HG03175 (cell line): ENCODE results near the gene UGT1A9.

Source experiments
- ATAC-seq: cut with Tn5 transposase; IDR thresholded peaks from one replicate; pipeline ENCODE4 v1.9.1; 2021; ENCODE audit warnings: mild to moderate bottlenecking, moderate library complexity; ENCODE audit not compliant: unreplicated experiment

Gene UGT1A9

GRCh38 chr2:233758141-233758540 is 86.4 kb downstream of the UGT1A9 start:
- ATAC-seq, result no peak

GRCh38 chr2:233758849-233759248 is 87.2 kb downstream of the UGT1A9 start:
- no peak for ATAC-seq

GRCh38 chr2:233760043-233760442 is 88.3 kb downstream of the UGT1A9 start, which contains the start of gene UGT1A1:
Gene UGT1A1, plus strand, starts transcription at chr2:233760270. Its CDS starts 18 bp downstream, at chr2:233760288.
- ATAC-seq, result no peak

- ATAC-seq, result no peak
Observed at GRCh38 chr2:233761040-233761769, 89.5 kb downstream of the UGT1A9 start.

GRCh38 chr2:233764264-233764663 is 92.6 kb downstream of the UGT1A9 start:
- no peak for ATAC-seq

GRCh38 chr2:233764761-233765160 is 93.1 kb downstream of the UGT1A9 start:
- ATAC-seq, result no peak

GRCh38 chr2:233766416-233766815 is 94.7 kb downstream of the UGT1A9 start:
- no peak for ATAC-seq

- ATAC-seq, result no peak
Observed at GRCh38 chr2:233768076-233768475, 96.4 kb downstream of the UGT1A9 start.

GRCh38 chr2:233769260-233769659 is 97.6 kb downstream of the UGT1A9 start:
- ATAC-seq, result no peak

- ATAC-seq, result no peak
Observed at GRCh38 chr2:233772153-233772552, 100.5 kb downstream of the UGT1A9 start.

GRCh38 chr2:233772583-233772982 is 100.9 kb downstream of the UGT1A9 start:
- ATAC-seq, result no peak

- ATAC-seq, result no peak
Observed at GRCh38 chr2:233773854-233774253, 102.2 kb downstream of the UGT1A9 start.

GRCh38 chr2:233775414-233775813 is 103.7 kb downstream of the UGT1A9 start:
- ATAC-seq, result no peak

- ATAC-seq, result no peak
Observed at GRCh38 chr2:233778030-233778429, 106.3 kb downstream of the UGT1A9 start, which contains the start of gene MROH2A. Gene MROH2A, plus strand, starts transcription at chr2:233778330. Its CDS starts 1,029 bp downstream, at chr2:233779359.

GRCh38 chr2:233779722-233780121 is 108.0 kb downstream of the UGT1A9 start:
- no peak for ATAC-seq

- ATAC-seq, result no peak
Observed at GRCh38 chr2:233780771-233781170, 109.1 kb downstream of the UGT1A9 start.

GRCh38 chr2:233789554-233789953 is 117.9 kb downstream of the UGT1A9 start:
- no peak for ATAC-seq

GRCh38 chr2:233791151-233791882 is 119.6 kb downstream of the UGT1A9 start:
- no peak for ATAC-seq

GRCh38 chr2:233791883-233792329 is 120.2 kb downstream of the UGT1A9 start:
- ATAC-seq, result no peak

- ATAC-seq, result no peak
Observed at GRCh38 chr2:233792720-233793119, 121.0 kb downstream of the UGT1A9 start.

GRCh38 chr2:233793465-233794127 is 121.9 kb downstream of the UGT1A9 start:
- no peak for ATAC-seq
